OCI-LY1 (cell line): ENCODE results near the gene BBS9.

Experiments used
- CTCF ChIP-seq: fragments of 200-600 bp; sonication (generic), shearing (Covaris generic); IDR thresholded peaks from 2 replicates; pipeline ENCODE4 v1.5.1; 2017; ENCODE audit warnings: mild to moderate bottlenecking, antibody characterized with exemption, low read length, moderate library complexity, mixed read lengths
- EZH2 ChIP-seq: fragments of 200-600 bp; sonication (generic), shearing (Covaris generic); IDR thresholded peaks from 2 replicates; pipeline ENCODE4 v1.8.0; 2017; ENCODE audit warnings: borderline replicate concordance, mixed run types, mild to moderate bottlenecking, antibody characterized with exemption, low read length, moderate library complexity, mixed read lengths

- TF ChIP-seq CTCF (no peak), EZH2 (no peak)
Measured at GRCh38 chr7:33357846-33358245, 228.5 kb downstream of the BBS9 start.
